NCI-H1436 treated with DMSO at 0.1 percent for 48 hours (cell line): ENCODE measurements around the gene UBE2H.

Experiments used
- DNase-seq: peaks from one replicate; lab custom pipeline; 2025; lab: John Stamatoyannopoulos, UW

The UBE2H gene

GRCh38 chr7:129785685-129786514, 166.9 kb downstream of the UBE2H start:
- no peak for DNase-seq

GRCh38 chr7:129784783-129785684, 167.7 kb downstream of the UBE2H start:
- DNase-seq = no peak

- no peak for DNase-seq
Measured at GRCh38 chr7:129784437-129784782, 168.3 kb downstream of the UBE2H start.

GRCh38 chr7:129783584-129783919, 169.2 kb downstream of the UBE2H start:
- DNase-seq = no peak

GRCh38 chr7:129782818-129783583, 169.8 kb downstream of the UBE2H start:
- no peak for DNase-seq

- DNase-seq = no peak
Measured at GRCh38 chr7:129781928-129782817, 170.6 kb downstream of the UBE2H start.

GRCh38 chr7:129780974-129781927, 171.5 kb downstream of the UBE2H start:
- no peak for DNase-seq
